Fibroblast of villous mesenchyme (primary cell): ENCODE measurements around the gene S100A8. TPM values are rescaled to one million over a fixed set of nuclear protein-coding genes. Genes with fewer than 3 reads are reported as not detected.
"Not testable (repeated sequence)": the region's sequence is repeated elsewhere in the genome, so short reads cannot be mapped to it uniquely, and the experiment has no call there.

Source experiments
- DNase-seq: peaks from one replicate; pipeline ENCODE4 v3.0.0-alpha.2; 2010; ENCODE audit warnings: low read depth
- H3K4me3 ChIP-seq: 2 replicates; pipeline ENCODE4 v1.5.1; 2011; ENCODE audit warnings: low read depth, mild to moderate bottlenecking, low read length
- CTCF ChIP-seq: IDR thresholded peaks from 2 replicates; pipeline ENCODE4 v1.5.1; 2012; ENCODE audit warnings: low read depth, mild to moderate bottlenecking, low read length; ENCODE audit not compliant: insufficient read depth
- total RNA-seq: library from RNA; depleted of rRNA; stranded (reverse); fragments of >200 nt; gene quantifications from 2 replicates; pipeline ENCODE4 v1.2.3, GENCODE V29; 2012

The S100A8 gene
- total RNA-seq, 1 donor: not detected

GRCh38 chr1:153428073-153428638 is 37.3 kb upstream of the S100A8 start:
- no peak overlapping the region for H3K4me3 ChIP-seq
- no peak for TF ChIP-seq CTCF
- DNase-seq: no peak

GRCh38 chr1:153426809-153427208 is 35.9 kb upstream of the S100A8 start:
- TF ChIP-seq CTCF: no peak
- no peak for DNase-seq
- no peak overlapping the region for H3K4me3 ChIP-seq

- DNase-seq: peak; percentile 58
- no peak for TF ChIP-seq CTCF
- no peak overlapping the region for H3K4me3 ChIP-seq
These were observed 31.7 kb upstream of the S100A8 start for GRCh38 chr1:153422450-153423068.

- no peak for DNase-seq
- no peak for TF ChIP-seq CTCF
- no peak overlapping the region for H3K4me3 ChIP-seq
These were observed 29.4 kb upstream of the S100A8 start for GRCh38 chr1:153420306-153420705.

- H3K4me3 ChIP-seq, DNase-seq: not testable (repeated sequence)
These were observed 28.5 kb upstream of the S100A8 start for GRCh38 chr1:153419436-153419793.

- not testable (repeated sequence) for H3K4me3 ChIP-seq, DNase-seq
These were observed 28.0 kb upstream of the S100A8 start for GRCh38 chr1:153418758-153419435.

- H3K4me3 ChIP-seq: no peak overlapping the region
- no peak for TF ChIP-seq CTCF
- no peak for DNase-seq
These were observed 26.4 kb upstream of the S100A8 start for GRCh38 chr1:153417136-153417888.
